PC-3 (cell line): ENCODE data around the gene TBCC.

ENCODE experiments used
- EZH2 ChIP-seq: fragments of 300-600 bp; sonication (generic); IDR thresholded peaks from one replicate; pipeline ENCODE4 v1.6.1; 2017; ENCODE audit warnings: antibody characterized with exemption, mild to moderate bottlenecking, low read length; ENCODE audit not compliant: unreplicated experiment
- EZH2phosphoT487 ChIP-seq: fragments of 300-600 bp; sonication (generic); IDR thresholded peaks from 2 replicates; pipeline ENCODE4 v1.6.1; 2018; ENCODE audit warnings: mild to moderate bottlenecking, antibody characterized with exemption, low read length, borderline replicate concordance
- TF ChIP-seq, protein P1 (sequence below): fragments of 300-600 bp; sonication (generic); conservative IDR thresholded peaks from 2 replicates; pipeline ENCODE4 v1.5.1; 2017; ENCODE audit warnings: antibody characterized with exemption, low read depth, mild to moderate bottlenecking, low read length

DNA sequence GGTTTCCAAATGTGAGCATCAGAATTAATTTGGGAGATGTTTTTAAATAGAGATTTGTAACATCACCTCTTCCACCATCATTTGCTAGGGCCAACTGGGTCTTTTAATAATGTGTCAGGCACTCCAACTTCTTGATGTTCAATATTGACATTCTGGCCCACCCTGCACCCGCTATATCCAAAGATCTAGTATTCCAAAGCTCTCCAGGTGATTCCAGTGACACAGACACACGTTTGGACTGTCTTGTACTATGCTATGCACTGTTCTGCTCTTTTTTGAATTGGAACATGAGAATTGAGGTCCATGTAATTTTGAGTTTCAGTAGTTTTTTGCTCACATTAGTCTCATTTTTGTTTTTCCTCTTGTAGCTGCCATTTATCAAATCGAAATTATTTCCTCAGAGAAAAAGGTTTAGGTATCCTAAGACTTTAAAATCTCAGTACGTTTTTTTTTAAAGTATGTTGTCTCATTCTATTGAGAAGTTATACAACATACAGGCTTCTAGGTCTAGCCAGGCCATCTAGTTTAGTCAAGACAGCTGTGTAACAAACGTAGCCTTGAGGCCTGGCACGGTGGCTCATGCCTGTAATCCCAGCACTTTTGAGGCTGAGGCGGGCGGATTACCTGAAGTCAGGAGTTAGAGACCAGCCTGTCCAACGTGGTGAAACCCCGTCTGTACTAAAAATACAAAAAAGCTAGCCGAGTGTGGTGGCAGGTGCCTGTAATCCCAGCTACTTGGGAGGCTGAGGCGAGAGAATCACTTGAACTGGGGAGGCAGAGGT, 39.0 kb upstream of the TBCC start:
- TF ChIP-seq, protein P1, sequence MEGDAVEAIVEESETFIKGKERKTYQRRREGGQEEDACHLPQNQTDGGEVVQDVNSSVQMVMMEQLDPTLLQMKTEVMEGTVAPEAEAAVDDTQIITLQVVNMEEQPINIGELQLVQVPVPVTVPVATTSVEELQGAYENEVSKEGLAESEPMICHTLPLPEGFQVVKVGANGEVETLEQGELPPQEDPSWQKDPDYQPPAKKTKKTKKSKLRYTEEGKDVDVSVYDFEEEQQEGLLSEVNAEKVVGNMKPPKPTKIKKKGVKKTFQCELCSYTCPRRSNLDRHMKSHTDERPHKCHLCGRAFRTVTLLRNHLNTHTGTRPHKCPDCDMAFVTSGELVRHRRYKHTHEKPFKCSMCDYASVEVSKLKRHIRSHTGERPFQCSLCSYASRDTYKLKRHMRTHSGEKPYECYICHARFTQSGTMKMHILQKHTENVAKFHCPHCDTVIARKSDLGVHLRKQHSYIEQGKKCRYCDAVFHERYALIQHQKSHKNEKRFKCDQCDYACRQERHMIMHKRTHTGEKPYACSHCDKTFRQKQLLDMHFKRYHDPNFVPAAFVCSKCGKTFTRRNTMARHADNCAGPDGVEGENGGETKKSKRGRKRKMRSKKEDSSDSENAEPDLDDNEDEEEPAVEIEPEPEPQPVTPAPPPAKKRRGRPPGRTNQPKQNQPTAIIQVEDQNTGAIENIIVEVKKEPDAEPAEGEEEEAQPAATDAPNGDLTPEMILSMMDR = no peak
- no peak for TF ChIP-seq EZH2
- no peak for TF ChIP-seq EZH2phosphoT487
